NOMO-1 treated with DMSO at 0.1 percent for 48 hours (cell line): Measurements from ENCODE around the gene LIPK.
"Not testable (repeated sequence)": the region's sequence is repeated elsewhere in the genome, so short reads cannot be mapped to it uniquely, and the experiment has no call there.

Source experiments
- DNase-seq: peaks from one replicate; lab custom pipeline; 2025; ENCODE audit not compliant: unreplicated experiment; lab: John Stamatoyannopoulos, UW

LIPK gene

DNA sequence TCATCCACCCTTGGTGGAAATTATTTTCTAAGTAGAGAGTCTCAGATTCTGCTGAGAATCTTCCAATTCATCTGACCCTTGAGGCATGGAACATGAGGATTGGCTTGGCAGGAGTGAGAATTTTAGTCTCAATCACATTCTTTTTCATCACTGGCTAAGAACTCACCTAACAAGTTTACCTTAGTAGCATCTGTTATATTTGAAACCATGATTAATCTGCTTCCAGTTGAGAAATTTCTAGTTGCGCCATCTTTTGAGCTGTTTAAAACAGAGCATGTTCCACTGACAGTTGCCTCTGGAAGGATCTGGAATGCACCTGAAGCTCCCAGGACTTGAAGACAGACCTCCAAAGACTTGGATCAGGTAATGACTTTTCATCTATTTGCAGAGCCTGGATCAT is at the start of gene LIPK:
TSS of gene LIPK (plus strand) at position 292 of the 400 bp plus-strand sequence. CDS start 18,295 bp downstream, outside the sequence.
- no peak for DNase-seq

DNA sequence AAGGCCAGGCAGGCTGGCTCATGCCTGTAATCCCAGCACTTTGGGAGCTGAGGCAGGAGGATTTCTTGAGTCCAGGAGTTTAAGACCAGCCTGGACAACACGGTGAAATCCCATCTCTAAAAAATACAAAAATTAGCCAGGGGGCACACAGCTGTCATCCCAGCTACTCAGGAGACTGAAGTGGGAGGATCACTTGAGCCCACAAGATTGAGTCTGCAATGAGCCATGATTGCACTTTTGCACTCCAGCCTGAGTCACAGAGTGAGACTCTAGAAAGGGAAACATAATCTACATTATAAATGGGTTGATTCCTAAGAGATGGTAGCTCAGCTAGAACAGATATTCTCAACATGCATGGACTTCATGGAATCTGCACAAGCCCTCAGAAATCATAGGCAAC is 48.1 kb upstream of the LIPK start:
- DNase-seq: no peak

DNA sequence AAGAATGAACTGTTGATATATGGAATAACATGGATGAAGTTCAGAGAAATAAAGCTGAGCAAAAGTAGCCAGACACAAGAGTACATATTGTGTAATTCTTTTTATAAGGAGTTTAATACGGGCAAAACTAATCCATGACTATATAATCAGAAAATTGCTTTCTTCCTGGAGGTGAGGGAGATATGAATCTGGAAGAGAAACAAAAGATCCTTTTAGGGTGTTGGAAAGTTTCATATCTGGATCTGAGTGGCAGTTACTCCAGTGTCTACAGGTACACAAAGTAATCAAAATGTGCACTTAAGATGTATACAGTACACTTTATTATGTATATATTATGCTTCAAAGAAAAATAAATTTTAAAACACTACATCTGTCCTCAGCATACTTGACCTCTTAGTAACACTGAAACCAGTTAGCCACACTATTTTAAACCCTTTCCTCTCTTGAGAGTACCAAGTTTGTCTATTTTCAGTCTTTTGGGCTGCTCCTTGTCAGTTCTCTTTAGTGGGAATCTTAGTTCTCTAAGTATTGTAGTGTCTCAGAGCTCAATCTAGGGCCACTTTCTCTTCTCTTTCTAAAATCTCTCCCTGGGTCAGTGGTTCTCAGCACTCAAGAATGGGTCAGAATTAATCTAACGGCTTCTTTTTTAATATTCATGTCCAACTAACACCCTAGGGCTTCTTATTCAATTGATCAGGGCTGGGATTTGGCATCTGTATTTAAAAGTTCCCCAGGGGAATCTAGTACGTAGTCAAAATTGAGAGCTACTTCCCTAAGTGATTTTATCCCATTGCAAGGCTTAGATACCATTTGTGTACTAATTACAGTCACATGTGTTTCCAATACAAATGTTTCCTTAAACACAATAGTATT is 46.1 kb upstream of the LIPK start:
- DNase-seq: no peak

GRCh38 chr10:88660598-88660884 is 45.5 kb upstream of the LIPK start:
- DNase-seq: no peak

DNA sequence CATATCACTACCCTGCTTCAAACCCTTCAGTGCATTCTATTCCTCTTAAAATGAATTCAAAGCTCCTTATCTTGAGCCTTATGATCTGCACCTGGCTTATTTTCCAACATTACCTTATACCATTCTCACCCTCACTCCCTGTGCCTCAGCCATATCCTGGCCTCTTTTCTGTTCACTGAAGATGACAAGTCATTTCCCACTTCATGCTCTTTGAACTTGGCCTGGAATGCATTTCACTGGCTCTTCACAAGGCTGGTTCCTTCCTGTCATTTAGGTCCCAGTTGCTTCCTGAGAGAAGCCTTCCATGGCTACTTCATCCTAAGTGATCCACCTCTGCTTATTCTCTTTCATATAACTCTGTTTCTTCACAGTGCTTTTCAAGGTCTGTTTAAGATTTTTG is 45.0 kb upstream of the LIPK start:
- DNase-seq: no peak

DNA sequence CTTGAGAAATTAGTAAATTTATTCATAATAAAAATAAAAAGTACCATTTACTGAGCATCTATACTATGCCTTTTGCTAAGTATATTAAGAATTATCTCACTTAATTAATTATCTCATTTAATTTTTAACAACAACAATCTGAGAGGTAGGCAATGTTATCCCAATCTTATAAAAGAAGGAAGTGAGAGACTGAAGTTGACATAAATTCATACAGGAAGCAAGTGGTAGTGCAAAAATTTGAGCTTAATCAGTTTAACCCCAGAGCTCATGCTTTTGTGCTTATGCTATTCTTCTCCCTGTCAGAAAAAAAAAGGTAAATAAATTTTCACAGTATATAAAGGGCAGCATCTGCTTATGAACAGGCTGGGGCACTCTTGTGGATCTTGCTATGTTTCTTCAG is 44.5 kb upstream of the LIPK start:
- peak; percentile 18 for DNase-seq

DNA sequence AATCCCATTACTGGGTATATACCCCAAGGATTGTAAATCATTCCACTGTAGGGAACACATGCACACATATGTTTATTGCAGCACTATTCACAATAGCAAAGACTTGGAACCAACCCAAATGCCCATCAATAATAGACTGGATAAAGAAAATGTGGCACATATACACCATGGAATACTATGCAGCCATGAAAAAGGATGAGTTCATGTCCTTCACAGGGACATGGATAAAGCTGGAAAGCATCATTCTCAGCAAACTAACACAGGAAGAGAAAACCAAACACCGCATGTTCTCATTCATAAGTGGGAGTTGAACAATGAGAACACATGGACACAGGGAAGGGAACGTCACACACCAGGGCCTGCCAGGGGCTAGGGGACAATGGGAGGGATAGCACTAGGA is 42.9 kb upstream of the LIPK start:
- not testable (repeated sequence) for DNase-seq

GRCh38 chr10:88664142-88664541 is 41.9 kb upstream of the LIPK start, which contains the start of gene LIPF:
LIPF (plus strand) TSS chr10:88664442; CDS start chr10:88667298, 2,856 bp downstream.
- no peak for DNase-seq

GRCh38 chr10:88668465-88668864 is 37.6 kb upstream of the LIPK start:
- DNase-seq: no peak

DNA sequence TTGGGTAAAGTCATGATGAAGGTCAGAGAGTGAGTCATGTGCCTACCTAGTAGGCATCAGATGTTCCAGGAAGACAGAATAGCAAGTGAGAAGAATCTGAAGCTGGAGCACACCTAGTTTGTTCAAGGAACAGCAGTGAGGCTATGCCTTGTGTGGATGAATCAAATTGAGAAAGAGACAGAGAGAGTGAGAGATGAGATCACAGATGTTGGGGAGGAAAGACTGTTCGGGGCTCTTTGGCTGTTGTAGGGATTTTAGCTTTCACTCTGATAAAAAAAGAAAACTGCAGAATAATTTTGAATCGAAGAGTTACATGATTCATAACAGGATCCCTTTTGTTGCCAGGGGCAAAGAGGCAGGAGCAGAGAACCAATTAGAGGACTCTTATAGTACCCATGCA is 35.6 kb upstream of the LIPK start:
- no peak for DNase-seq

DNA sequence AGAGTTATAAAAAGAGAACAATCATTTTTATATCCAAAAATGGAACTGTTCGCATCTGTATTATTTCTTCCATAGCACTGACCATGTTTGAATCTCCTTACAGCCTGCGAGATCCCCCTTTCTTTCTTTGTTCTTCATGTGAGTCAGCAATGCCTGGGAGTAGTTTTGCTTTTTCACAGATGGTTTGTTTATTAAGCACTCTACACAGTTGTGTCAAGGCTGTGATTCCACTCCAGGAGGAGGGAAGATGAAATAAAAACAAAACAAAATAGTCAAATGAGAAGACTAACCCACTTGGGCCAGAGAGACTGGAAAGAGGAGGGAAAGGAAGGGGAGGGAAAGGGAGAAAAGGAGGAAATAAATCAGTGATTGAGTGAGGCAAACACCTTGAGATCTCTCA is 34.0 kb upstream of the LIPK start:
- DNase-seq: no peak

GRCh38 chr10:88676283-88677060 is 29.6 kb upstream of the LIPK start:
- DNase-seq: peak; percentile 18

GRCh38 chr10:88680958-88681357 is 25.1 kb upstream of the LIPK start:
- DNase-seq: no peak

- DNase-seq: no peak
Measured at GRCh38 chr10:88682491-88682890, 23.6 kb upstream of the LIPK start.

DNA sequence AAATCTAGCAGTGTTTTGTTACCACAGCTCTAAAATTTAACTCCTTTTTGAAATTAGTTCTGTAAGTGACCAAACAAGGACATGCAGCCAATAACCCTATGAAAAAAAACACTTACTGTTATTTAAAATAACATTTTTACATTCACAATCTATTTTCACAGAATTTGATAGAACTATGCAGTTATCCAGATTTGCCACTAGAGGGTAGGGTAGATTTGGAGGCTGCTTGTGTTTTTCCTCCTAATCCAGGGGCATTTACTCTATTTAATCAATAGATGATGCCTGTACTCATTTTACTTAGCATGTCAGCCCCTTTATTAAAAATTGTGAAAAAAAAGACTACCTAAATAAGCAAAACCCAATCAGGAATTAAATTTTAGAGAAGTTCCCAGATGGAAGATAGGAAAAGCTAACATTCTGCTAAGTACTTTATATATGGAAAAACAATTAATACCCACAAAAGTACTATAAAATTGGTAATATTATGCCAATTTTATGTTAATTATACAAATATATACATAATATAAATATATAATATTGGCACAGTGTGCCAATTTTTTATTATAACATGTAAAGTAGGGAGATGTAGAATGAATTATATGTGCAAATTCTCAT is 18.1 kb upstream of the LIPK start:
- DNase-seq: peak; percentile 36

DNA sequence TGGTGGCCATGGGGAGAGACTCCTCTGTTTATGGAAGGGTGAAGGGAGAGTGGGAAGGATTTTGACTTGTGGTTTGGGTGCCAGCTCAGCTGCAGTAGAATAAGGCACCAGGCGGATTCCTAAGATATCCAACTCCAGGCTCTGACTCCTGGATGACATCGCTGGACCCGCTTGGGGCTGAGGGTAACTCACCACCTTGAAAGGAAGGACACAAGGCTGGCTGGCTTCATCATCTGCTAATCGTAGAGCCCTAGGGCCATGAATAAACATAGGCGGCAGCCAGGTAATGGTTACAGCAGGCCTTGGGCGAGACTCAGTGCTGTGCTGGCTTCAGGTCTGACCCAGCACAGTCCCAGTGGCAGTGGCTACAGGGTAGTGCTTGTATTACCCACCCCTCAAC is 16.7 kb upstream of the LIPK start:
- no peak for DNase-seq

DNA sequence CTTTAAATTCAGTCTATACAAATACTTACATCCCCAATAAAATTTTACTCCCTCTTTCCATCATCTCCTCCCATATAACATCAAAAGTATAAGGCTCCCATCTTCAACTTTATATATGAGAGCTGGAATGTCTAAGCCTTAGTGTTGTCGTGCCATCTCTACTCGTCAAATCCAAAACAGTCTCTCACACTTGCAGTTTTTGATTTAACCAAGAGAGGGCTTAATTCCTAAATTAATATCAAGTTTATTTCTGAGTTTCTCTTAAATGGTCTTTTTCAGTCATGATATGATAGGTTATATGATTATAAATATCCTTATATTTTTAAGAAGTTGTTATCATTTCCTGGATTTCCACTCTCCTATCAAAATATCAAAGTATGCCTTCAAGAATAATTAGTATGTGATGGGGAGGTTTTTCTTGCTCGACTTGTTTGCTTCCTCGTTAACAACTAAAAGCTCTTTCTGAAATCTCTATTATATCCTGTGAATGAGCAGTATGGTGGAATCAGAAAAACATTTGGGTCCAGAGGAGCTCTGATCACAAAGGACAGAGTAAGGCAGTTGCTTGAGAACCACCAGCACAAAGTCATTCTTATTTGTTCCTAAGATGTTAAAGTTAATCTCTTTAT is 12.5 kb upstream of the LIPK start:
- DNase-seq: no peak

DNA sequence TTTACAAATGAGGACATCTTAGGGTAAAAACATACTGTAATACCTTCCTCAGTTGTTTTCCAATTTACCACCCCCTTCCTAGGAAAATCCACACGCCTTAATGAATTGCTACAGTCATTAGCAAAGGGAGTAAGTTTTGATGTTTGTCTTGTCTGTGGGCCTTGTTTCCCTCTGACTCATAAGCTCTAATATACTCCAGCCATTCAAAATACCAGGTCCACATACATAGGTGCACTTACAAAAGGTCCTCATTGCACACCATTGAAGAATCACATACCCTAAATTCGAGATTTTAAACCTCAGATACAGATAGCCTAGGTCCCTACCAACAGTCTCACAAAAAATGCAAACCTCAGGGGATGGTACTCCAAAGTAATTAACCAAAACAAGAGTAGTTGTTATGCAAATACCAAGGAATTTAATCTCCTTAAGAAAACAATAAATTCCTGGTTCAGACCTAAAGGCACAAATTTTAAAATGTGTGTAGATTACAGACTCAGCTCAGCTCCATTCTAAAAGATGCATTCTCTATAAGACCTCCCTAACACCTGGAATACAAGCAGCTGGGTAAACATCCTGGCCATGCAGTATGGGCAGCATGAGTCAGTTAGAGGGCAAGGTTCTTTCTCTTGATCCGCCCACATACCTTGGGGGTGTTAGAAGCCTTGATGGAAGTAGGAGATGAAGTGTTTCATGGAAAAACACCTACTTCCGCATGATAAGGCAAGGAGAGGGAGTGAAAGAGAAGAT is 3.0 kb upstream of the LIPK start:
- no peak for DNase-seq

DNA sequence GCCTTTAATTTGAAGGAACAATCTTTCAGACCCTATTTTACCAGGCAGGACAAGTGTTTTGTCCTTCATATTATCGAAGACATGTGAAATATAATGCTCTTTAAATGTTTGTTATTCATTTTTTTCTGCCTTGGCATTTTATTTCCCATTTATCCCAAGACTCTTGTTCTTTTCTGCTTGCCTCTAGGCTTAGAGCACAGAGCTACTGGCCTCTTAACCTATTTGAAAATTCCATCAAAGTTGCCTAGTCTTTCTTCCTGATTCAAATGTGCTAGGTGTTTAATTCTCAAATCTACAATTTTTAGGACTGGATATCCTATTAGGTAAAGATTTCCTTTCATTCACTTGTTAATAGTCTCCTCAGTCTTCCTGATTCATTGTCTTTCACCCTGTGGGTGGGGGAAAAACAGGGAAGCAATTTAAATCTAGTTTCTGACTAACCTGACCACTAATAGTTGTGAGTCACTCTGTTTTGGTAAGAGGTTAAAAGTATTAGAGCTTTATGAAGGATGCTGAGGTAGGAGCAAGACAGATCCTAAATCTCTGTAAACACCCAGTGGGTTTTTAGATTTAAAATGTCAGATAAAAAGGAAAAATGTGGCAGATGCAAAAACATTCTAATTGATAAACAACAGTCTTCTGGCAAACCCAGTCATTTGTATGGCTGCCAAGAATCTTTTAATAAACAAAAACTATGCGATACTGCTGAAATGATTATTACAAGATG is 1.5 kb downstream of the LIPK start:
- DNase-seq: peak; percentile 87

DNA sequence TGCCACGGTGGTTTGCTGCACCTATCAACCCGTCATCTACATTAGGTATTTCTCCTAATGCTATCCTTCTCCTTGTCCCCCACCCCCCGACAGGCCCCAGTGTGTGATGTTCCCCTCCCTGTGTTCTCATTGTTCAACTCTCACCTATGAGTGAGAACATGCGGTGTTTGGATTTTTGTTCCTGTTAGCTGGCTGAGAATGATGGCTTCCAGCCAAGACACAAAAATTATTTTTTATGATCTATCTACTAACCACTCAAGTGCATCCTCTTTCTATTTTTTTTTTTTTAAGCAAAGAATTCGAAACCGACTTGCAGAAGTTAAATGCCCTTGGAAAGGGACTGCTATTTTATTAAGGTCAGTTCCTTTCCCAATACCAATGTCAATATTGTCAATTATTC is 3.3 kb downstream of the LIPK start:
- peak; percentile 79 for DNase-seq
